ENCODE data around the gene NCR1.
"Not testable (repeated sequence)": the region's sequence is repeated elsewhere in the genome, so short reads cannot be mapped to it uniquely, and the experiment has no call there.

Gene NCR1

GRCh38 chr19:54893406-54893805, 12.5 kb upstream of the NCR1 start:
- Histone ChIP-seq H3K4me1 (ENCODE audit: insufficient read depth, low read length, poor library complexity, severe bottlenecking) (no peaks in the 10 kb centered on the region), H3K79me2 (ENCODE audit: insufficient read depth, low read length) (no peaks in the 10 kb centered on the region), H3K9ac (ENCODE audit: low read depth, low read length, poor library complexity, severe bottlenecking) (no peak overlapping the region), H3K9me2 (replicated peaks; ENCODE audit: low read depth, low read length) (no peaks in the 10 kb centered on the region), H4K20me1 (ENCODE audit: insufficient read depth, low read length, poor library complexity, severe bottlenecking) (no peaks in the 10 kb centered on the region), H3K4me3 (ENCODE audit: low read length, poor library complexity, severe bottlenecking) (no peak overlapping the region), H3K9me3 (ENCODE audit: insufficient read depth, low read depth, low read length) (no peaks in the 10 kb centered on the region), H3K36me3 (ENCODE audit: insufficient read depth, low read length) (no peaks in the 10 kb centered on the region), H3F3A (ENCODE audit: low read depth) (no peaks in the 10 kb centered on the region), H3K4me2 (ENCODE audit: low read depth, low read length, poor library complexity, severe bottlenecking) (no peak overlapping the region), H3K27me3 (ENCODE audit: insufficient read depth, low read length, poor library complexity, severe bottlenecking) (no peaks in the 10 kb centered on the region), H2AFZ (ENCODE audit: low read length) (no peak overlapping the region)
- TF ChIP-seq EZH2phosphoT487 (IDR thresholded peaks at IDR 0.05; ENCODE audit: borderline replicate concordance) (no peak), CTCF (conservative IDR thresholded peaks at IDR 0.05; ENCODE audit: low read length) (no peak)

GRCh38 chr19:54894106-54894505, 11.8 kb upstream of the NCR1 start:
- H3K4me3 ChIP-seq (ENCODE audit: low read length, poor library complexity, severe bottlenecking); H3K4me2 ChIP-seq (ENCODE audit: low read depth, low read length, poor library complexity, severe bottlenecking); H3K79me2 ChIP-seq (ENCODE audit: insufficient read depth, low read length); H3K9me2 ChIP-seq (replicated peaks; ENCODE audit: low read depth, low read length); H3K4me1 ChIP-seq (ENCODE audit: insufficient read depth, low read length, poor library complexity, severe bottlenecking); H3K9me3 ChIP-seq (ENCODE audit: insufficient read depth, low read depth, low read length); H3K9ac ChIP-seq (ENCODE audit: low read depth, low read length, poor library complexity, severe bottlenecking); H4K20me1 ChIP-seq (ENCODE audit: insufficient read depth, low read length, poor library complexity, severe bottlenecking); H2AFZ ChIP-seq (ENCODE audit: low read length); H3K27me3 ChIP-seq (ENCODE audit: insufficient read depth, low read length, poor library complexity, severe bottlenecking); H3K36me3 ChIP-seq (ENCODE audit: insufficient read depth, low read length); H3F3A ChIP-seq (ENCODE audit: low read depth): not testable (repeated sequence)

GRCh38 chr19:54896036-54896435, 9.9 kb upstream of the NCR1 start:
- no peaks in the 10 kb centered on the region for H3K36me3 ChIP-seq (ENCODE audit: insufficient read depth, low read length)
- no peaks in the 10 kb centered on the region for H3K27me3 ChIP-seq (ENCODE audit: insufficient read depth, low read length, poor library complexity, severe bottlenecking)
- TF ChIP-seq EZH2phosphoT487 (IDR thresholded peaks at IDR 0.05; ENCODE audit: borderline replicate concordance) (no peak), CTCF (conservative IDR thresholded peaks at IDR 0.05; ENCODE audit: low read length) (no peak)
- no peak overlapping the region for H3K4me2 ChIP-seq (ENCODE audit: low read depth, low read length, poor library complexity, severe bottlenecking)
- no peaks in the 10 kb centered on the region for H3K9me3 ChIP-seq (ENCODE audit: insufficient read depth, low read depth, low read length)
- H3K4me3 ChIP-seq (ENCODE audit: low read length, poor library complexity, severe bottlenecking) = no peak overlapping the region
- no peaks in the 10 kb centered on the region for H3F3A ChIP-seq (ENCODE audit: low read depth)
- no peak overlapping the region for H3K9ac ChIP-seq (ENCODE audit: low read depth, low read length, poor library complexity, severe bottlenecking)
- no peaks in the 10 kb centered on the region for H3K79me2 ChIP-seq (ENCODE audit: insufficient read depth, low read length)
- H3K9me2 ChIP-seq (replicated peaks; ENCODE audit: low read depth, low read length) = no peaks in the 10 kb centered on the region
- H2AFZ ChIP-seq (ENCODE audit: low read length) = no peak overlapping the region
- H3K4me1 ChIP-seq (ENCODE audit: insufficient read depth, low read length, poor library complexity, severe bottlenecking) = no peaks in the 10 kb centered on the region
- H4K20me1 ChIP-seq (ENCODE audit: insufficient read depth, low read length, poor library complexity, severe bottlenecking) = no peaks in the 10 kb centered on the region

- H4K20me1 ChIP-seq (ENCODE audit: insufficient read depth, low read length, poor library complexity, severe bottlenecking); H3K27me3 ChIP-seq (ENCODE audit: insufficient read depth, low read length, poor library complexity, severe bottlenecking); H3K4me2 ChIP-seq (ENCODE audit: low read depth, low read length, poor library complexity, severe bottlenecking); H3K79me2 ChIP-seq (ENCODE audit: insufficient read depth, low read length); H3K9me2 ChIP-seq (replicated peaks; ENCODE audit: low read depth, low read length); H3F3A ChIP-seq (ENCODE audit: low read depth); H3K4me3 ChIP-seq (ENCODE audit: low read length, poor library complexity, severe bottlenecking); H3K9me3 ChIP-seq (ENCODE audit: insufficient read depth, low read depth, low read length); H3K9ac ChIP-seq (ENCODE audit: low read depth, low read length, poor library complexity, severe bottlenecking); H3K36me3 ChIP-seq (ENCODE audit: insufficient read depth, low read length); H3K4me1 ChIP-seq (ENCODE audit: insufficient read depth, low read length, poor library complexity, severe bottlenecking); H2AFZ ChIP-seq (ENCODE audit: low read length): not testable (repeated sequence)
Measured at GRCh38 chr19:54898685-54899084, 7.3 kb upstream of the NCR1 start.

- H4K20me1 ChIP-seq (ENCODE audit: insufficient read depth, low read length, poor library complexity, severe bottlenecking); H3F3A ChIP-seq (ENCODE audit: low read depth); H3K9me2 ChIP-seq (replicated peaks; ENCODE audit: low read depth, low read length); H3K4me2 ChIP-seq (ENCODE audit: low read depth, low read length, poor library complexity, severe bottlenecking); H3K9ac ChIP-seq (ENCODE audit: low read depth, low read length, poor library complexity, severe bottlenecking); H3K4me1 ChIP-seq (ENCODE audit: insufficient read depth, low read length, poor library complexity, severe bottlenecking); H3K9me3 ChIP-seq (ENCODE audit: insufficient read depth, low read depth, low read length); H3K4me3 ChIP-seq (ENCODE audit: low read length, poor library complexity, severe bottlenecking); H3K36me3 ChIP-seq (ENCODE audit: insufficient read depth, low read length); H3K79me2 ChIP-seq (ENCODE audit: insufficient read depth, low read length); H3K27me3 ChIP-seq (ENCODE audit: insufficient read depth, low read length, poor library complexity, severe bottlenecking); H2AFZ ChIP-seq (ENCODE audit: low read length): not testable (repeated sequence)
Measured at GRCh38 chr19:54899646-54900045, 6.3 kb upstream of the NCR1 start.

GRCh38 chr19:54901153-54901552, 4.8 kb upstream of the NCR1 start:
- H3K4me3 ChIP-seq (ENCODE audit: low read length, poor library complexity, severe bottlenecking); H3K4me2 ChIP-seq (ENCODE audit: low read depth, low read length, poor library complexity, severe bottlenecking); H3K4me1 ChIP-seq (ENCODE audit: insufficient read depth, low read length, poor library complexity, severe bottlenecking); H3K27me3 ChIP-seq (ENCODE audit: insufficient read depth, low read length, poor library complexity, severe bottlenecking); H3F3A ChIP-seq (ENCODE audit: low read depth); H3K79me2 ChIP-seq (ENCODE audit: insufficient read depth, low read length); H3K9me2 ChIP-seq (replicated peaks; ENCODE audit: low read depth, low read length); H2AFZ ChIP-seq (ENCODE audit: low read length); H3K9me3 ChIP-seq (ENCODE audit: insufficient read depth, low read depth, low read length); H4K20me1 ChIP-seq (ENCODE audit: insufficient read depth, low read length, poor library complexity, severe bottlenecking); H3K36me3 ChIP-seq (ENCODE audit: insufficient read depth, low read length); H3K9ac ChIP-seq (ENCODE audit: low read depth, low read length, poor library complexity, severe bottlenecking): not testable (repeated sequence)
